HepG2 (cell line): ENCODE data around the gene CAVIN1. TPM values are rescaled to one million over a fixed set of nuclear protein-coding genes. Genes with fewer than 3 reads are reported as not detected.

Experiments
- ARHGAP35 ChIP-seq: sonication (generic); formaldehyde crosslinking; IDR thresholded peaks from 2 replicates; pipeline ENCODE4 v1.9.0; 2022; ENCODE audit warnings: mild to moderate bottlenecking, inconsistent platforms, moderate library complexity, missing genetic modification reagents, borderline replicate concordance
- ATF4 ChIP-seq, 2 experiments: fragments of 450-650 bp in 1 of 2; sonication (generic) in 1 of 2; formaldehyde crosslinking; IDR thresholded peaks; 2 replicates each; pipeline versions ENCODE4 v1.5.0 to v1.8.0; 2020 to 2022; ENCODE audit warnings: mild to moderate bottlenecking in 1 of 2, missing genetic modification reagents in 1 of 2
- DNMT1 ChIP-seq: sonication (generic); formaldehyde crosslinking; IDR thresholded peaks from 2 replicates; pipeline ENCODE4 v1.5.1; 2020; ENCODE audit warnings: mild to moderate bottlenecking, missing genetic modification reagents
- FIP1L1 ChIP-seq: fragments of 200-400 bp; formaldehyde crosslinking; IDR thresholded peaks from 2 replicates; pipeline ENCODE4 v1.6.1; 2018; ENCODE audit warnings: low read depth, mild to moderate bottlenecking, low read length, moderate library complexity, borderline replicate concordance; ENCODE audit not compliant: insufficient read depth
- GABPB1 ChIP-seq: IDR thresholded peaks from 2 replicates; pipeline ENCODE4 v1.6.1; 2016; ENCODE audit warnings: mild to moderate bottlenecking, missing genetic modification reagents, moderate library complexity, missing compliant biosample characterization
- HOXA3 ChIP-seq: sonication (generic); formaldehyde crosslinking; IDR thresholded peaks from 2 replicates; pipeline ENCODE4 v1.5.0; 2020; ENCODE audit warnings: missing genetic modification reagents
- NFIB ChIP-seq: sonication (generic); formaldehyde crosslinking; IDR thresholded peaks from 2 replicates; pipeline ENCODE4 v1.9.0; 2021; ENCODE audit warnings: missing genetic modification reagents, mild to moderate bottlenecking, borderline replicate concordance
- NFYB ChIP-seq: sonication (generic); formaldehyde crosslinking; IDR thresholded peaks from 2 replicates; pipeline ENCODE4 v1.4.0; 2020; ENCODE audit warnings: missing genetic modification reagents
- NFYC ChIP-seq: IDR thresholded peaks from 2 replicates; pipeline ENCODE4 v1.6.1; 2016; ENCODE audit warnings: missing genetic modification reagents, missing compliant biosample characterization
- XRCC5 ChIP-seq: fragments of 200-400 bp; formaldehyde crosslinking; optimal IDR thresholded peaks from 2 replicates; pipeline ENCODE3; 2017; ENCODE audit warnings: mild to moderate bottlenecking, low read length
- ZFP1 ChIP-seq: IDR thresholded peaks from 2 replicates; pipeline ENCODE4 v1.6.1; 2016
- ZFX ChIP-seq: sonication (generic); formaldehyde crosslinking; IDR thresholded peaks from 2 replicates; pipeline ENCODE4 v1.4.0; 2020; ENCODE audit warnings: mild to moderate bottlenecking, low read depth, missing genetic modification reagents, moderate library complexity
- ZIK1 ChIP-seq: sonication (generic); formaldehyde crosslinking; IDR thresholded peaks from 2 replicates; pipeline ENCODE4 v1.5.0; 2020; ENCODE audit warnings: mild to moderate bottlenecking, low read depth, missing genetic modification reagents, borderline replicate concordance
- ZNF557 ChIP-seq: sonication (generic); formaldehyde crosslinking; IDR thresholded peaks from 2 replicates; pipeline ENCODE4 v1.4.0; 2020; ENCODE audit warnings: missing genetic modification reagents
- ZNF563 ChIP-seq: sonication (generic); formaldehyde crosslinking; IDR thresholded peaks from 2 replicates; pipeline ENCODE4 v1.8.0; 2022; ENCODE audit warnings: mild to moderate bottlenecking, moderate library complexity, missing genetic modification reagents
- ZNF607 ChIP-seq: sonication (generic); formaldehyde crosslinking; IDR thresholded peaks from 2 replicates; pipeline ENCODE4 v1.5.1; 2020; ENCODE audit warnings: missing genetic modification reagents, mild to moderate bottlenecking, borderline replicate concordance
- ZNF724P ChIP-seq: sonication (generic); formaldehyde crosslinking; IDR thresholded peaks from 2 replicates; pipeline ENCODE4 v1.8.0; 2022; ENCODE audit warnings: missing genetic modification reagents, borderline replicate concordance
- polyA plus RNA-seq, 8 experiments: library from polyadenylated mRNA; depleted of rRNA in 3 of 8; stranded (reverse) in 7 of 8; unstranded in 1 of 8; fragments of >200 nt; fragmentation: Illumina TruSeq in 4 of 8; extraction: Trizol in 4 of 8; gene quantifications; 2 replicates each; pipeline versions ENCODE4 v1.2.1 to v1.2.3, GENCODE V29; 2011 to 2016; ENCODE audit warnings: low read depth in 4 of 8, missing spikeins in 1 of 8, mixed read lengths in 1 of 8; ENCODE audit not compliant: insufficient read depth in 1 of 8
- total RNA-seq, 5 experiments: library from RNA; depleted of rRNA; stranded (reverse); fragments of >200 nt; fragmentation: Illumina TruSeq; extraction: Trizol; gene quantifications; 2 replicates each; pipeline ENCODE4 v1.2.3, GENCODE V29; 2016; ENCODE audit warnings: low read depth in 1 of 5
- TF ChIP-seq, protein P1 (sequence below): sonication (generic); formaldehyde crosslinking; conservative IDR thresholded peaks from 2 replicates; pipeline ENCODE4 v1.5.0; 2020; ENCODE audit warnings: missing genetic modification reagents
- TF ChIP-seq, protein P2 (sequence below): sonication (generic); formaldehyde crosslinking; IDR thresholded peaks from 2 replicates; pipeline ENCODE4 v1.4.0; 2020; ENCODE audit warnings: missing genetic modification reagents, borderline replicate concordance
- TF ChIP-seq, protein P3 (sequence below): sonication (generic); formaldehyde crosslinking; IDR thresholded peaks from 2 replicates; pipeline ENCODE4 v1.5.1; 2020; ENCODE audit warnings: mild to moderate bottlenecking, moderate library complexity, missing genetic modification reagents

The CAVIN1 gene
- total and polyA plus RNA-seq, 2 of the 13 experiments (the other 11 are each of a cell fraction or from before 2014, with no cell fraction given) = 15.9 to 25.5 TPM

GRCh38 chr17:42422958-42423712 is at the start of gene CAVIN1 (continued):
- no peak for TF ChIP-seq ZIK1 (CRISPR knock-in tag)
- no peak for TF ChIP-seq NFIB (CRISPR knock-in tag)
- TF ChIP-seq NFYC = peak; percentile 83
- TF ChIP-seq ARHGAP35 (CRISPR knock-in tag) = peak; percentile 81; the same call in 1 of the 2 replicates
- TF ChIP-seq DNMT1 (CRISPR knock-in tag) = 0 out of 2 replicates have a peak, but pooled peaks have one; percentile 17
- peak; percentile 82 for TF ChIP-seq NFYB (CRISPR knock-in tag)
- TF ChIP-seq XRCC5 = peak; percentile 70
- TF ChIP-seq HOXA3 = no peak; the same call in 1 of the 2 replicates
- TF ChIP-seq, protein P1, sequence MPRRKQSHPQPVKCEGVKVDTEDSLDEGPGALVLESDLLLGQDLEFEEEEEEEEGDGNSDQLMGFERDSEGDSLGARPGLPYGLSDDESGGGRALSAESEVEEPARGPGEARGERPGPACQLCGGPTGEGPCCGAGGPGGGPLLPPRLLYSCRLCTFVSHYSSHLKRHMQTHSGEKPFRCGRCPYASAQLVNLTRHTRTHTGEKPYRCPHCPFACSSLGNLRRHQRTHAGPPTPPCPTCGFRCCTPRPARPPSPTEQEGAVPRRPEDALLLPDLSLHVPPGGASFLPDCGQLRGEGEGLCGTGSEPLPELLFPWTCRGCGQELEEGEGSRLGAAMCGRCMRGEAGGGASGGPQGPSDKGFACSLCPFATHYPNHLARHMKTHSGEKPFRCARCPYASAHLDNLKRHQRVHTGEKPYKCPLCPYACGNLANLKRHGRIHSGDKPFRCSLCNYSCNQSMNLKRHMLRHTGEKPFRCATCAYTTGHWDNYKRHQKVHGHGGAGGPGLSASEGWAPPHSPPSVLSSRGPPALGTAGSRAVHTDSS (CRISPR knock-in tag) = 0 out of 2 replicates have a peak, but pooled peaks have one; percentile 20
- peak; percentile 55; the same call in 1 of the 2 replicates for TF ChIP-seq FIP1L1
- TF ChIP-seq, protein P2, sequence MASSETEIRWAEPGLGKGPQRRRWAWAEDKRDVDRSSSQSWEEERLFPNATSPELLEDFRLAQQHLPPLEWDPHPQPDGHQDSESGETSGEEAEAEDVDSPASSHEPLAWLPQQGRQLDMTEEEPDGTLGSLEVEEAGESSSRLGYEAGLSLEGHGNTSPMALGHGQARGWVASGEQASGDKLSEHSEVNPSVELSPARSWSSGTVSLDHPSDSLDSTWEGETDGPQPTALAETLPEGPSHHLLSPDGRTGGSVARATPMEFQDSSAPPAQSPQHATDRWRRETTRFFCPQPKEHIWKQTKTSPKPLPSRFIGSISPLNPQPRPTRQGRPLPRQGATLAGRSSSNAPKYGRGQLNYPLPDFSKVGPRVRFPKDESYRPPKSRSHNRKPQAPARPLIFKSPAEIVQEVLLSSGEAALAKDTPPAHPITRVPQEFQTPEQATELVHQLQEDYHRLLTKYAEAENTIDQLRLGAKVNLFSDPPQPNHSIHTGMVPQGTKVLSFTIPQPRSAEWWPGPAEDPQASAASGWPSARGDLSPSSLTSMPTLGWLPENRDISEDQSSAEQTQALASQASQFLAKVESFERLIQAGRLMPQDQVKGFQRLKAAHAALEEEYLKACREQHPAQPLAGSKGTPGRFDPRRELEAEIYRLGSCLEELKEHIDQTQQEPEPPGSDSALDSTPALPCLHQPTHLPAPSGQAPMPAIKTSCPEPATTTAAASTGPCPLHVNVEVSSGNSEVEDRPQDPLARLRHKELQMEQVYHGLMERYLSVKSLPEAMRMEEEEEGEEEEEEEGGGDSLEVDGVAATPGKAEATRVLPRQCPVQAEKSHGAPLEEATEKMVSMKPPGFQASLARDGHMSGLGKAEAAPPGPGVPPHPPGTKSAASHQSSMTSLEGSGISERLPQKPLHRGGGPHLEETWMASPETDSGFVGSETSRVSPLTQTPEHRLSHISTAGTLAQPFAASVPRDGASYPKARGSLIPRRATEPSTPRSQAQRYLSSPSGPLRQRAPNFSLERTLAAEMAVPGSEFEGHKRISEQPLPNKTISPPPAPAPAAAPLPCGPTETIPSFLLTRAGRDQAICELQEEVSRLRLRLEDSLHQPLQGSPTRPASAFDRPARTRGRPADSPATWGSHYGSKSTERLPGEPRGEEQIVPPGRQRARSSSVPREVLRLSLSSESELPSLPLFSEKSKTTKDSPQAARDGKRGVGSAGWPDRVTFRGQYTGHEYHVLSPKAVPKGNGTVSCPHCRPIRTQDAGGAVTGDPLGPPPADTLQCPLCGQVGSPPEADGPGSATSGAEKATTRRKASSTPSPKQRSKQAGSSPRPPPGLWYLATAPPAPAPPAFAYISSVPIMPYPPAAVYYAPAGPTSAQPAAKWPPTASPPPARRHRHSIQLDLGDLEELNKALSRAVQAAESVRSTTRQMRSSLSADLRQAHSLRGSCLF = 0 out of 2 replicates have a peak, but pooled peaks have one; percentile 46
- no peak for TF ChIP-seq ZFP1 (CRISPR knock-in tag)
- TF ChIP-seq ZNF557 (CRISPR knock-in tag) = peak; percentile 56; the same call in 1 of the 2 replicates
- TF ChIP-seq GABPB1 (CRISPR knock-in tag) = peak; percentile 51; the same call in 1 of the 2 replicates
- no peak for TF ChIP-seq ZNF724P (CRISPR knock-in tag)
- TF ChIP-seq, protein P3, sequence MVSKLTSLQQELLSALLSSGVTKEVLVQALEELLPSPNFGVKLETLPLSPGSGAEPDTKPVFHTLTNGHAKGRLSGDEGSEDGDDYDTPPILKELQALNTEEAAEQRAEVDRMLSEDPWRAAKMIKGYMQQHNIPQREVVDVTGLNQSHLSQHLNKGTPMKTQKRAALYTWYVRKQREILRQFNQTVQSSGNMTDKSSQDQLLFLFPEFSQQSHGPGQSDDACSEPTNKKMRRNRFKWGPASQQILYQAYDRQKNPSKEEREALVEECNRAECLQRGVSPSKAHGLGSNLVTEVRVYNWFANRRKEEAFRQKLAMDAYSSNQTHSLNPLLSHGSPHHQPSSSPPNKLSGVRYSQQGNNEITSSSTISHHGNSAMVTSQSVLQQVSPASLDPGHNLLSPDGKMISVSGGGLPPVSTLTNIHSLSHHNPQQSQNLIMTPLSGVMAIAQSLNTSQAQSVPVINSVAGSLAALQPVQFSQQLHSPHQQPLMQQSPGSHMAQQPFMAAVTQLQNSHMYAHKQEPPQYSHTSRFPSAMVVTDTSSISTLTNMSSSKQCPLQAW (CRISPR knock-in tag) = peak; percentile 78
- TF ChIP-seq ATF4 (CRISPR knock-in tag; IDR thresholded peaks at IDR 0.05) = 0 out of 4 replicates have a peak, but pooled peaks of 1 of the 2 experiments have one; percentile 40
- TF ChIP-seq ZFX (CRISPR knock-in tag) = peak; percentile 72
- peak; percentile 59; the same call in 1 of the 2 replicates for TF ChIP-seq ZNF563 (CRISPR knock-in tag)
- TF ChIP-seq ZNF607 (CRISPR knock-in tag) = peak; percentile 82; the same call in 1 of the 2 replicates
